T-helper 1 cell treated with Interleukin-12 subunit alpha and Interleukin-12 subunit beta and Interleukin-4 antibody, amounts not matched to agents 30 ng/mL and 1 ng/mL, for 36 hours (primary cell): ENCODE data around the gene PPFIA1. TPM values are rescaled to one million over a fixed set of nuclear protein-coding genes. Genes with fewer than 3 reads are reported as not detected.

Experiments used
- intact Hi-C: fragments of 100-400 bp; cut with micrococcal nuclease; formaldehyde crosslinking; loops from one replicate; pipeline ENCODE4 v1.15.1; 2024
- total RNA-seq: library from RNA; stranded (reverse); gene quantifications from 2 replicates; pipeline ENCODE4 v1.2.3, GENCODE V29; 2022

PPFIA1 gene
- total RNA-seq, 1 donor from 2014 or later = 42.1 TPM

DNA sequence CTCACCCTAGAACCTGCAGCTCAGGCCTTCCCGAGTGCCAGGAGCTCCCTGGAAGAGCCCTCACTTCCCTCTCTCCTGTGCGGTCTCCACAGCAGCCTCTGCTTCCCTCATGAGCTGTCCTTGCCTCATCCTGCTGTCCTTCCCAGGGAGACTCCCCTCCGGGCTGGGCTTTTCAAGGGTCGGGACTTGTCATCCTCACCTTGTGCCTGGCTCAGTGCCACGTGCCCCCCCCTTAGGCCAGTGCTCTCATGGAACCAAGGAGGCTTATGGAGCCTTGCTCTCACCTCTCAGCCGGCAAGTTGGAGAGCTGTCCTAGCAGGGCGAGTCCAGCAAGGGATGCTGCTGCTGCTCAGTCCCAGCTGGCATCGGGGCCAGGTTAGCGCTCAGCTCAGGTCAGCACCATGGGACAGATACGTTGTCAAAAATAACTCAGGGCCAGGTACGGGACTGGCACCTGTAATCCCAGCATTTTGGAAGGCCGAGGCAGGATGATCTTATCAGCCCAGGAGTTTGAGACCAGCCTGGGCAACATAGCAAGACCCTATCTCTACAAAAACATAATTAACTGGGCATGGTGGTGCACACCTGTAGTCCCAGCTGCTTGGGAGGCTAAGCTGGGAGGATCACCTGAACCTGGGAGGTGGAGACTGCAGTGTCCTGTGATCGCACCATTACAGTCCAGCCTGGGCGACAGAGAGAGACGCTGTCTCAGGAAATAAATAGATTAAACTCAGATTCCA, 141.4 kb downstream of the PPFIA1 start:
- intact Hi-C loops = no loop called here

DNA sequence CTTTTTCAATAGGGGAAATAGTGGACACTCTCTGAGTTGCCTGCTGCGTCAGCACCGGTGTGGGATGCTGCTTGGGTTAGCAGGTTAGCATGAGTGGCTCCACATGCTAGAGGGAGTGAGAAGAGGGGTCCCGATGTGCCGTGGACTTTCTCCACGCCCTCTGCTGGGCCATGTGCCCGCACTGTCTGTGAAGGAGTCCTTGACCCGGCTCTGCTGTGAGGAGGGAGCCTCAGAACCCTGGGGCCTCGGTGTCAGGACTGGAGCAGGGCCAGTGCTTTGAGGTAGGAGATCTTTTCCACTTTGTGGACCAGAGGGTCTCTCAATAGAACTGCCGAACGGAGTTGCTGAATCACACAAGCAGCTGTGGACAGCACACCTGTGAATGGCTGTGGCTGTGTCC, 142.7 kb downstream of the PPFIA1 start:
- intact Hi-C loops = no loop called here

DNA sequence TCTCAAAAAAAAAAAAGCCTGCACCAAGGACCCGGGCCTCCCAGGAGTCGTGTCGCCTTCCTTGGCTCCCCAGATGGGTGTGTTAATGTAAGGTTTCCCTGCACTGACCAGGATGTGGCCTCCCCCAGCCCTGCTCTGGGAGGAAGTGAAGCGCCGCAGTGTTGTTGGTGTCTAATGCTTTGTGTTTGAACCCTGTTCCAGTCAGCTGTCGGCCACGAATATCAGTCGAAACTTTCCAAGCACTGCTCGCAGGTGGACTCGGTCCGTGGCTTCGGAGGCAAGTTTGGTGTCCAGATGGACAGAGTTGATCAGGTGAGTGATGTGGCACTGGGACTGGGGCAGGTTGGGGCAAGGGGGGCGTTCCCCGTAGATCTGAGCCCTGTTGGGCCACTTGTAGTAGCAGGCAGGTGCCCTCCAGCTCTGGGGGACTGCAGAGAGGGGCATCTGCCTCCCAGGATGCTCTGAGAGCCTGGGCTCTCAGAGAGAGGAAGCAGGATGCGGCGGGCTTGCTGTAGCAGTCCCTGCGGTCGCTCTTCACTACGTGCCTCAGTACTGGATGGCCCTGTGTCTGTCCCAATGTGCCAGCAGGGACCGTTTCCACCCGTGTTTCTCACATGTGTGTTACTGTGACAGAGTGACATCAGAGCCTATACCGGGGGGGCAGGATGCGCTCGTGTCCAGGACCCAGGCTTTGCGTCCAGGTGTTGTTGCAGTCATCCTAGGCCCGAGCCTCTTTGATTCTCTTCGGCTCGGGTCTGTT, 144.0 kb downstream of the PPFIA1 start:
- intact Hi-C loops = no loop called here

DNA sequence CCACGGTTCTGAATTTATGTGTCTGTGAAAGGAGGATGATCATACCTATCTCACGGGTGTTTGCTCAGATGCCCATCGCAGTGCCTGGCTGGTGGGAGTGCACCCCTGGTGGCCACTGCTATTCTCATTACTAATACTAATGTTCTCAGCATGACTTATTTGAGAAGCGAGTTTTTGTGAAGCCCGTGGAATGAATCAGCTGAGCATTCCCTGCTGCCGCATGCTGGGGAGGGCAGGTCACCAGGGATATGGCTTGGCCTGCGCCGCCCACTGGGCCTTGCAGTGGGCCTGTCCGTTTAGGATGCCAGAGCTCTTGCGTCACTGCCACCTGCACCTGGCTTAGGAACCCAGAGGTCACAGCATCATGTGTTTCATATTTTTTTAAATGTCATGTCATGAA, 144.7 kb downstream of the PPFIA1 start:
- intact Hi-C loops = no loop called here

DNA sequence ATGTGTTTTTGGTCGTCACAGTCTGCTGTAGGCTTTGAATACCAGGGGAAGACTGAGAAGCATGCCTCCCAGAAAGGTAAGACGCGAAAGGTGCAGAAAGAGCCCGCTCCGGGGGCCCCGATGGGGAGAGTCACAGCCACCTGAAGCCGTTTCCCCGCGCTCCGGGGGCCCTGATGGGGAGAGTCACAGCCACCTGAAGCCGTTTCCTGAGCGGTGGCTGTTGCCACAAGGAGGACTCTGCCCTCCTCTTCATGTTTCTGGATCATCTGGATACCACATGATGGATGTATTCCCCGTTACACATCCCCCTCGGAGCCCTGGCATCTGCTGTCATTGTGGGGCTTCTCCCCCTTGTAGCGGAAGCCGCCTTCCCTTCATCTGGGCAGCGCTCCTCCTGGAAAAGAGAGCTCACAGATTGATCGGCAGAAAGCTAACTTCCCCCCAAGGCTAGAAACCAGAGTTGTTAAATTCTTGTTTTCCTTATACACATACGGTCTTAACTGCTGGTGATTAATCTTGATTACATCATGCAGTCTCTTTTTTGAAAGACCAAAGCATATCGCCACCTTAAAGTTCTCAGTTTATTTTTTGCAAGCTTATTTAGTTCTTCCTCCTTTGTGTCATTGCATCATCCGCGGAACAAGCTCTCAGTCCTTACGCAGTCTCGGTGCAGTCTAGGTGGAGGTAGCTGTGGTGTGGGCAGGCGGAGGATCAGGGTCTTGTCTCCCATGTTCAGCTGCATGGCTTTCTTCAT, 145.3 kb downstream of the PPFIA1 start:
- intact Hi-C loops = no loop called here

- intact Hi-C loops = no loop called here
Measured at GRCh38 chr11:70416881-70417280, 146.4 kb downstream of the PPFIA1 start.

DNA sequence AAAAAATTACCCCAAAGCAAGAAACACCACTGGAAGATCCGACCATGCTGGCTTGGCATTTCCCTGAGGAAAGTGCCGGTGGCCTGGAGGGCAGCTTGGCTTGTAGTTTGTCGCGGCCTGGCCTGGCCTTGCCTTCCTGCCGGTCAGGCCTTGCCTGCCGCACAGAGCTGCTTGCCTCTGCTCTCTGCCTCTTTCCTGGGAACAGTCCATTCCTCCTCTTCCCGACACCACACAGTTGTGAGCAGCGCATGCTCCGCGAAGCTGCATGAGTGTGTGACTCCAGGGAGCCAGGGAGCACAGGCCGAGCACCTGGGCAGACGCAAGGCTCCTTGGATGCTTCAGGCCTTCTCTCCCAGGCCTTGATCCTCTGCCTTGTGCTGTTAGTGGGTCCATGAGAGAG, 147.6 kb downstream of the PPFIA1 start:
- intact Hi-C loops = no loop called here

DNA sequence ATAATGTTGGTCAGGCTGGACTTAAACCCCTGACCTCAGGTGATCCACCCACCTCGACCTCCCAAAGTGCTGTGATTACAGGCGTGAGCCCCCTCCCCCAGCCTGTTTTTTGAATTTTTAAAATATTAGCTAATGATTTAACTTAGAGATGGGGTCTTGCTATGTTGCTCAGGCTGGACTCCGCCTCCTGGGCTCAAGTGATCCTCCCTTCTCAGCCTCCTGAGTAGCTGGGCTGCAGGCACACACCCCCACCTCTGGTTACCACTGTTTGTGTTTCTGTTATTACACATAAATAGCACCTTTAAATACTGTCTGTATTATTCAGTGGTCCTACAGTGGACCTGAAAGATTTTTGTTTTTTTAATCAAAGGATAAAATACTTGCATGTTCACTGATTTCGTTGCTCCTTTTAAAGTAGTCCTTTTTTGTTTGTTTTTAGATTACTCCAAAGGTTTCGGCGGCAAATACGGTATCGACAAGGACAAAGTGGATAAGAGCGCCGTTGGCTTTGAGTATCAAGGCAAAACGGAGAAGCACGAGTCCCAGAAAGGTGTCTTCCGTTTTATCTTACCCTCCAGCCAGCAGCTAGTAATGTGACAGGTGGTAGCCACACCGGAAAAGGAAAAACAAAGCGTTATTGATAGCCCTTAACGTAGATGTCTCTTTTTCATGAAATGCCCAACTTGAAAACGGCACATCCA, 149.0 kb downstream of the PPFIA1 start:
- intact Hi-C loops = loop anchor here (5.0 kb wide), 1 partner anchor 502 kb away; no protein-coding TSS in a partner anchor

DNA sequence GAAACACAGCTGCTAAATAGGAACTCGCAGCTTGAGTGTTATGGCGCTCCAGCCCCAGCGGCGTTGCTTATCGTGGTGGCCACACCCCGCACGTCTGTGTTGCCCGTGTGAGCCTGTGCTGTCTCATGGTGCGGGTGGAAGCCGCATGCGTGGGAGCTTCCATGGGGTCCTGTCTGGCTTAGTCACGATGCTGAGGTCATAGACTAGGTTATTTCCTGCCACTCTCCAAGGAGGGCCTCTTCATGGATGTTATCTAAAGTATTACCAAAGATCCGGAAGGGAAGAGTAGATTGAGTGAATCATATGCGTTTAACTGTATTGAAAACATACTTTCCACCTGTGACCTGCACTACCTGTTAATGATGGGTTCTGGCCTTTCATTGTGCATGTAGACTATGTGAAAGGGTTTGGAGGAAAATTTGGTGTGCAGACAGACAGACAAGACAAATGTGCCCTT, 149.5 kb downstream of the PPFIA1 start:
- intact Hi-C loops = loop anchor here (5.0 kb wide), 1 partner anchor 503 kb away; no protein-coding TSS in a partner anchor

GRCh38 chr11:70420496-70420895, 150.0 kb downstream of the PPFIA1 start:
- intact Hi-C loops = loop anchor here (5.0 kb wide), 1 partner anchor 503 kb away; no protein-coding TSS in a partner anchor

GRCh38 chr11:70421123-70421522, 150.6 kb downstream of the PPFIA1 start:
- intact Hi-C loops = loop anchor here (5.0 kb wide), 1 partner anchor 504 kb away; no protein-coding TSS in a partner anchor

DNA sequence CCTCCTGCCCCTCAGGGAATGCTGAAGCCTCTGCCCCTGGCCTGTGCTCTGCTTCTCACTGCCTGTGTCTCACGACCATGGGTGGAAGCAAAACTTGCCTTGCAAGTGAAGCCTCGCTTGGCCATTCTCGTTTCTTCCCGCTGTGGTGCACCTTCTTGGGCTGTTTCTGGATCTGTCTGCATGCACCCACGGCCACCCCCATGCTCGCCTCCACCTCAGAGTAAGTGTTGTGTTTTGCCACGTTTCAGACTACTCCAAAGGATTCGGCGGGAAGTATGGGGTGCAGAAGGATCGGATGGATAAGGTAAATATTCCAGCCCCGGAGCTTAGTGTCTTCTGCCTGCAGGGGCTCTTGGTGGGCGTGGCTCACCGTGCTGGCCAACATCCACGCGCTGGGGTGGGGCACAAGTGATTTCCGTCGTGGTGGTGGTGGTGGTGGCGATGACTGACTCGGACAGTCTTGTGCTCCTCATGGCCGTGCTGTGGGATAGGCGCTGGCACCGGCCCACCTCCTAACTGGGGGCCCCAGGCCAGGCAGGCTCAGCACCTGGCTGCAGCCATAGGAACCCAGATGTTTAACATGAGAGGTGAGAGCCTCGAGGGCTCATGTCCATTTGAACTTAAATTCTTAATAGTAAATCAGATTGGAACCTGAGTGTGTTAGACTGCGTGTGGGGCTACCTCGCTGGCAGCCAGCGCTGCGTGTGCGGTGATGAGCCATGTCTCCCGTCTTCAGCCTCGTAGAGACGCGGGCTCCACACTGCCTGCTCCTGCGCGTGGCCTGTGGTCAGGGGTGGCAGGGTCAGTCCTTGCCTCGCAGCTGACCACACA, 152.4 kb downstream of the PPFIA1 start:
- intact Hi-C loops = loop anchor here (5.0 kb wide), 1 partner anchor 506 kb away; no protein-coding TSS in a partner anchor

DNA sequence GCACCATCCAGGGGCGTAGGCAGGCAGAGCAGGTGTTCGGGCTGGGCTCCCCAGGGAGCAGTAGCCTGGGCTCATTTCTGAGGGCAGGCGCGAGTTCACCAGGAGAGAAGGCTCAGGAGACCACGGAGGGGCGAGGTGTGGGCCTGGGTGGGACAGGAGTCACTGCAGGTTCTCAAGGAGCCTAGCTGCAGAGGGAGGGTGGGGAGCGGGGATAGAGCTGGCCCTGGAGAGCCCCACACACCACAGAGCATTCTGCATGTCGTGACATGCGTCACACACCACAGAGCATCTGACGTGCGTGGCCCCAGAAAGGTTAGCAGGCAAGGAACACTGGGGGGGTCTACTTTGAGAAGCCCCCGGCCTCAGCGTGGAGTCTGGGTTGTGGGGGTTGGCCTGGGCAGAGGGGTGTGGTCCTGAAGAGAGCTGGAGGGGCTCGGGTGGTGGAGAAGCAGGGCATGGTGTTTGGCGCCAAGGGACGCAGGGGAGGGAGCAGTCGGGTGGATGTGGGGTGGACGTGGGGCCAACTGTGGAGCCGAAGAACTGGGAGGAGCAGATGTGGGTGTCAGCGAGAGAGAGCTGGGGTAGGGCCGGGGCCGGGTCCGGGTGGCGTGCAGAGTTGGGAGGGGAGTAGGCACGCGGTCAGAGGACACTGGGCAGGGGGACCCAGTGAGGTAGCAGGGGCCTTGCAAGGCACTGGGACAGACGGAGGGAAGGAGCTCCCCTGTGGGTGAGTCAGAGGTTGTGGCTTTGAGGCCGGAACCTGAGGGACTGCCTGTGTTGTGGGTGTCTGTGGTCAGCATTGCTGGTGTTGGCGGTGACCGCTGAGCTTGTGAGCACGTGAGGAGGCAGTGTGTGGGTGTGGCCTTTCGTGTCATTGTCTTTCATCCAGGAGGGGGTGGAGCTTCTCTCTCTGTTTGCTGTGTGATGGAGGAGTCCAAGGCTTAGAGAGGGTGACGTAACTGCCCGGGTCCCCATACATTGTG, 153.3 kb downstream of the PPFIA1 start:
- intact Hi-C loops = loop anchor here (5.0 kb wide), 1 partner anchor 507 kb away; no protein-coding TSS in a partner anchor

DNA sequence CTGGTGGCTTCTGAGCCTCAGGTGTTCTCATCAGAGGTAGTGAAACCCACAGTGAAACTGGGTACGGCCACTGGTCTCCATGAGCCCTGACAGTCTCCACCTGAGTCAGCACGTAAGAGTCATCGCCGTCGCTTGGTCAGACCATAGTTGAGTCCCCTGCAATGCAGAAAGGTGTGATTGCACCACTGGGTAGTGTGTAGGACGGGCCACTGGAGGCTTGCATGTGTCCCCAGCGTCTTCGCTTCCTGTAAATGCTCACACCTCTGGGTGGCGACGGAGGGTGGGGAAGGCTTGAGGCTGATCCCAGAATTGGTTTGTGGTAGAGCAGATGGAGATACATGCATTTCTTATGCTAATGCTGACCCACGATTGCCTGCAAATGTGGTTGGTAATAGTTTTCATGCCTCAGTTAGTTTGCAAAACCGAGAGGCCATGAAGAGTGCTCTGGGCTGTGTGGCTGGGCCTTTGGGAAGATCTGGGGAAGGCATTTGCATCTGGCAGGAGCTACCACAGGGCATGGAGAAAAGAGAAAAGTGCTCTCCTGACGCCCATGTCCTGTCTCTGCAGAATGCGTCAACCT, 154.4 kb downstream of the PPFIA1 start:
- intact Hi-C loops = loop anchor here (5.0 kb wide), 1 partner anchor 508 kb away; no protein-coding TSS in a partner anchor

- intact Hi-C loops = no loop called here
Measured at GRCh38 chr11:70427436-70427835, 156.9 kb downstream of the PPFIA1 start.

DNA sequence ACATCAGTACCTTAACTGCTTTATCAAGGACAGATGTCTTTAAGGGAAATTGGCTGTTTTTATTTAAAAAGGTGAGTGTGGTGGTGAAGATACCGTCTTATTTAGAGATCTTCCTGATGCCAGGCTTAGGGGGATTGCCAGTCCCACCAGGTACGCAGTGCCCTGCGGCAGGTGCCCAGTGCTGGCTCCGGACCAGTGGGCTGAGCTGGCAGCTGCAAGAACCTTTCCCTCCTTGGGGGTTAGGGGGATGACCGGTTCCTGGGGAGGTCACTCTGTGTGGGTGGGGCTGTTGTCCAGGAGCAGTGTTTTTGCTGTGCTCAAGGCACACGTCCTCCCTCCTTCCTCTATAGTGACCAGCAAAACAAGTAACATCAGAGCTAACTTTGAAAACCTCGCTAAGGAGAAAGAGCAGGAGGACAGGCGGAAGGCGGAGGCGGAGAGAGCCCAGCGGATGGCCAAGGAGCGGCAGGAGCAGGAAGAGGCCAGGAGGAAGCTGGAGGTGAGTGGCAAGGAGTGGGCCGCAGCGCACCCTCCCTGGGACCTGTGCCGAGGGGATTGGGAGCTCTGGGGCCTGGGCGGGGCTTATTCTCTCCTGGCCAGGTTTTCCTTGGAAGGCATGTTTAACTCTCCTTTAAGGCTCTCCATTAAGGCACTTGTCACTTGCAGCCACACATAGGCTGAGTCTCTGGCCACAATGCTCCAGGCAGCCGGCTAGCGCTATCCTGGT, 158.4 kb downstream of the PPFIA1 start:
- intact Hi-C loops = no loop called here

DNA sequence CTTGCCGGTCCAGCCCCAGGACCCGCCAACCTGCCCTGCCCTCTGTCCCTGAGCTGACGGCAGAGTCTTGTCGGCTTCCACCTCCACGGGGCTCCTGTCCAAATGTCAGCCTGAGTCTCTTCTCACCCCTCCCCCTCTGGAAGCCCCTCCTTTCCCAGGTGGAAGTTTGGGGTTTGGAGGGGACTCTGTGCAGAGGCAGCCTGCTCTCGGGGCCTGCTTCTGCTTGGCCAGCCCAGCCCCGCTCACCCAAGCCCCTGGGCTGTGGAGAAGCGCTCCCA, 158.9 kb downstream of the PPFIA1 start:
- intact Hi-C loops = no loop called here
